Cardiac muscle cell (in vitro differentiated cells and primary cell): ENCODE measurements around the gene NUTM2E. TPM values are rescaled to one million over a fixed set of nuclear protein-coding genes. Genes with fewer than 3 reads are reported as not detected.

ENCODE experiments used
- polyA plus RNA-seq: library from polyadenylated mRNA; unstranded; fragments of >200 nt; fragmentation: Nextera tagmentation; extraction: Ambion mirVana; gene quantifications from 2 replicates; pipeline ENCODE4 v1.2.1, GENCODE V29; 2016
- total RNA-seq: library from RNA; depleted of rRNA; stranded (reverse); fragments of >200 nt; gene quantifications from 2 replicates; pipeline ENCODE4 v1.2.3, GENCODE V29; 2016

The NUTM2E gene
- total and polyA plus RNA-seq, 2 experiments from 2014 or later, result not detected

Other genes starting within 250 kb of the NUTM2E start
- gene SFTPA1, start 215.8 kb upstream of the NUTM2E start, total RNA-seq, result not detected in 2 replicates
- gene SFTPA1, start 215.8 kb upstream of the NUTM2E start, polyA plus RNA-seq, result not detected in 2 replicates
- gene NUTM2B, start 123.5 kb upstream of the NUTM2E start, total RNA-seq, result 2.1 TPM in 2 replicates
- 0.15 TPM in 1 of 2 replicates, not detected in the other for gene NUTM2B, start 123.5 kb upstream of the NUTM2E start, polyA plus RNA-seq
- gene SFTPD, start 122.4 kb downstream of the NUTM2E start, total RNA-seq, result 0.15 and 1.1 TPM in 2 replicates
- gene SFTPD, start 122.4 kb downstream of the NUTM2E start, polyA plus RNA-seq, result 0.73 TPM in 1 of 2 replicates, not detected in the other